ENCODE results near the gene AKAP3. TPM values are rescaled to one million over a fixed set of nuclear protein-coding genes. Genes with fewer than 3 reads are reported as not detected.

Gene AKAP3
- 0.62 TPM in 1 of 2 replicates, not detected in the other for total RNA-seq
- 0.18 and 0.24 TPM in 2 replicates for polyA plus RNA-seq
- polyA plus RNA-seq (2011; cell fraction: cytosol; rRNA removed) = 0.27 and 0.32 TPM in 2 replicates
- polyA plus RNA-seq (2011; cell fraction: nucleus; rRNA removed) = 0.32 and 0.51 TPM in 2 replicates
- polyA plus RNA-seq (2012) = 0.28 TPM in 1 of 2 replicates, not detected in the other
- 0.10 and 0.25 TPM in 2 replicates for polyA minus RNA-seq
- polyA minus RNA-seq (2011; cell fraction: cytosol; rRNA and poly(A)+ RNA removed) = not detected
- polyA minus RNA-seq (2011; cell fraction: nucleus; rRNA and poly(A)+ RNA removed) = 0.48 and 0.58 TPM in 2 replicates
- percentile 23 among the genes with signal in this experiment for Bru-seq, nascent RNA
- percentile 16 among the genes with signal in this experiment for BruChase-seq, experiment 1, labeled RNA remaining after a 6-hour chase
- percentile 13 among the genes with signal in this experiment for BruChase-seq, experiment 2, labeled RNA remaining after a 2-hour chase
- long read RNA-seq, partial matches to known transcripts = 1 of 3 reads
- long read RNA-seq, other reads (novel, unspliced or antisense) = 2 of 3 reads

DNA sequence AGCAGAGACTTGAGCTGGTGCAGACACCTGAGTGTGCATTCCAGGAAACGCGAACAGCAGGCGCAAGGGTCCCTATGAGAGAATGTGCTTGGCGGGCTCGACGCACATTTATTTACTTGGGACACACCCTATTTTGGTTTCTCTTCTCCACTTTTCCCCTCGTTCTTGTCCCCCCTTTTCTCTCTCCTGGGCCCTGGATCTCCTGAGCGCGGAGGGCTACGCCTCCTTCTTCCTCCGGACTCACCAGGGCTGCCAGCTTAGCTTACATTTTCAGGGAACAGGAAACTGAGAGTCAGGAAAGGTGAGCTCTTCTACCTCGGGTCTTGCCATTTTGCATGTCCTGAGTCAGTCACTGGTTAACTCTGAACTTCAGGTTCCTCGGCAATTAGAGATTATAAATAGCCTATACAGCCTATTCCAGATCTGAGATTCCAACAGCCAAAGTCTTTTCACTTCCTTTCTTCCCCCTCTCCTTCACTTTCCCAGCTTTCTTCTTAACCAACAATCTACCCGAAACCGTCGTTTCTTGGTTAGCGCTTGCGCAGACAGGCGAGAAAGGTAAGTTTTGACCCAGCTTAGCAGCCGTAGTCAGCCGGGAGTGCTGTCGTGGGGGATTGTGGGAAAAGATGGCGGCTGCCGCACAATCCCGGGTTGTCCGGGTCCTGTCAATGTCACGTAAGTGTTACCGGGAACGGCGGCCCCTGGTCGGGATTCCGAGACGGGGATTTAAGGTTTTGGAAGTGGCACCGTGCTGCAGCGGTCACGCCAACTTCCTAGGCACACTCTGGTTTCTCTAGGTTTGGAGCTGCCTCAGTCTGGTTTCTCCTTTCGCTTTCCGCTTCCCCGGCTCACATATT, at the start of gene AKAP3, which contains the start of gene NDUFA9:
Gene AKAP3, minus strand, starts transcription at position 551 of the 857 bp plus-strand sequence. CDS start 10,855 bp downstream, outside the sequence.
Gene NDUFA9, plus strand, starts transcription at position 614 of the 857 bp plus-strand sequence. Its CDS starts 13 bp downstream, at position 627.
- peak; percentile 91 for FAIRE-seq
- POLR2A ChIA-PET = no interaction called here

DNA sequence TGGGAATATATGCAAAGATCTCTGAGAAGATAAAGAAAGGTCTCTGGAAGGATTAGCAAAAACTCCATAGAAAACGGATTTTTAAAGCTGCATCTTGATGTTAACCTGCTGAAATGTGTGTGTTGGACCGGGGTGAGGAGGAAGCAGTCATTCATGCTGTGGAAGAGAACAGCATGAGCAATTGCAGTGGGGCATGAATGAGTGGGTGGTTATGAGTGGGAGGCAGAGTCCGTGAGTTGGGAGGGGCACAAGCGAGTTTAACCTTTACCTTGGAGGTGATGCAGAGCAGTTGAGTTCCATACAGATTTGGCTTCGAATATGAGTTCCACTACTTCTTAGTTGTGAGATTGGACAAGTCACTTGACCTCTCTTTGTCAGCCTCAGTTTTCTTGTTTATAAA, 41.9 kb upstream of the AKAP3 start:
- ChIA-PET POLR2A (no interaction called here), CTCF (no interaction called here)
- dilution Hi-C loops (cut with MboI; ENCODE audit: extremely low pct_ligation_motif_present, low sequenced_read_pairs) (no loop called here), intact Hi-C loops (cut with micrococcal nuclease) (no loop called here)
- no peaks in the 10 kb centered on the region for H3K79me2 ChIP-seq (ENCODE audit: control insufficient read depth, insufficient read depth, low read length)
- TF ChIP-seq GATA2 (IDR thresholded peaks at IDR 0.05; ENCODE audit: insufficient read depth, insufficient read length, low read depth, low read length) (no peak), JUN (IDR thresholded peaks at IDR 0.05; ENCODE audit: borderline replicate concordance, insufficient read depth, insufficient read length, low read depth) (no peak), POLR2A (IDR thresholded peaks at IDR 0.05; ENCODE audit: low read depth, low read length) (no peak), FOS (IDR thresholded peaks at IDR 0.05; ENCODE audit: borderline replicate concordance, insufficient read depth, low read length) (no peak), MYC (IDR thresholded peaks at IDR 0.05; ENCODE audit: low read depth, low read length) (no peak), EZH2 (IDR thresholded peaks at IDR 0.05; ENCODE audit: borderline replicate concordance, low read depth, low read length, severe bottlenecking) (no peak), POLR2AphosphoS5 (IDR thresholded peaks at IDR 0.05; ENCODE audit: insufficient read depth, low read depth, low read length) (no peak)
- TF ChIP-seq, protein P1, sequence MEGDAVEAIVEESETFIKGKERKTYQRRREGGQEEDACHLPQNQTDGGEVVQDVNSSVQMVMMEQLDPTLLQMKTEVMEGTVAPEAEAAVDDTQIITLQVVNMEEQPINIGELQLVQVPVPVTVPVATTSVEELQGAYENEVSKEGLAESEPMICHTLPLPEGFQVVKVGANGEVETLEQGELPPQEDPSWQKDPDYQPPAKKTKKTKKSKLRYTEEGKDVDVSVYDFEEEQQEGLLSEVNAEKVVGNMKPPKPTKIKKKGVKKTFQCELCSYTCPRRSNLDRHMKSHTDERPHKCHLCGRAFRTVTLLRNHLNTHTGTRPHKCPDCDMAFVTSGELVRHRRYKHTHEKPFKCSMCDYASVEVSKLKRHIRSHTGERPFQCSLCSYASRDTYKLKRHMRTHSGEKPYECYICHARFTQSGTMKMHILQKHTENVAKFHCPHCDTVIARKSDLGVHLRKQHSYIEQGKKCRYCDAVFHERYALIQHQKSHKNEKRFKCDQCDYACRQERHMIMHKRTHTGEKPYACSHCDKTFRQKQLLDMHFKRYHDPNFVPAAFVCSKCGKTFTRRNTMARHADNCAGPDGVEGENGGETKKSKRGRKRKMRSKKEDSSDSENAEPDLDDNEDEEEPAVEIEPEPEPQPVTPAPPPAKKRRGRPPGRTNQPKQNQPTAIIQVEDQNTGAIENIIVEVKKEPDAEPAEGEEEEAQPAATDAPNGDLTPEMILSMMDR (IDR thresholded peaks at IDR 0.05; ENCODE audit: extremely low read depth in 1 of 2, insufficient read depth in 1 of 2, low read depth in 1 of 2, low read length in 2 of 2) = no peak
- TF ChIP-seq, protein P2, sequence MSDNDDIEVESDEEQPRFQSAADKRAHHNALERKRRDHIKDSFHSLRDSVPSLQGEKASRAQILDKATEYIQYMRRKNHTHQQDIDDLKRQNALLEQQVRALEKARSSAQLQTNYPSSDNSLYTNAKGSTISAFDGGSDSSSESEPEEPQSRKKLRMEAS (IDR thresholded peaks at IDR 0.05; ENCODE audit: insufficient read depth, insufficient read length) = no peak
- H3K9ac ChIP-seq (replicated peaks; ENCODE audit: extremely low read depth, insufficient read depth, low read length) = no peak overlapping the region
- H2AFZ ChIP-seq (ENCODE audit: low read depth, low read length) = no peak overlapping the region
- no peak overlapping the region for H3K4me2 ChIP-seq (ENCODE audit: insufficient read depth, low read length)
- DNase-seq (ENCODE audit: low read depth, low spot score) (no peak), FAIRE-seq (no peak)
- no TSS peak for BruUV-seq (replicated peaks)
- no peak overlapping the region for H3K27ac ChIP-seq (ENCODE audit: insufficient read depth, low read depth, low read length)
- no peaks in the 10 kb centered on the region for H4K20me1 ChIP-seq (replicated peaks; ENCODE audit: control insufficient read depth, extremely low read depth, insufficient read depth, low read length)
- H3K27me3 ChIP-seq (ENCODE audit: control insufficient read depth in 2 of 2, insufficient read depth in 2 of 2, low read length in 2 of 2) = no peaks in the 10 kb centered on the region
- no peaks in the 10 kb centered on the region for H3K4me1 ChIP-seq (ENCODE audit: control insufficient read depth, extremely low read depth, insufficient read depth, low read length)
- no peak overlapping the region for H3K4me3 ChIP-seq (replicated peaks in 1 of 3; ENCODE audit: insufficient read depth in 1 of 3, low read depth in 1 of 3, low read length in 3 of 3)
- H3K9me1 ChIP-seq (replicated peaks; ENCODE audit: control insufficient read depth, extremely low read depth, insufficient read depth, low read length) = no peaks in the 10 kb centered on the region
- no peaks in the 10 kb centered on the region for H3K9me3 ChIP-seq (replicated peaks; ENCODE audit: control insufficient read depth, insufficient read depth, low read length)
- H3K36me3 ChIP-seq (ENCODE audit: control insufficient read depth in 2 of 2, extremely low read depth in 1 of 2, insufficient read depth in 2 of 2, low read length in 2 of 2) = peaks cover 2 to 7% of the 10 kb centered on the region in 2 experiments

More for the DNA sequence above, at the start of gene AKAP3, which contains the start of gene NDUFA9:
- peak; percentile 93 for DNase-seq (ENCODE audit: low read depth, low spot score)
- Histone ChIP-seq H3K79me2 (ENCODE audit: control insufficient read depth, insufficient read depth, low read length) (peaks cover 44% of the 10 kb centered on the region), H3K9me1 (replicated peaks; ENCODE audit: control insufficient read depth, extremely low read depth, insufficient read depth, low read length) (no peaks in the 10 kb centered on the region), H3K9me3 (replicated peaks; ENCODE audit: control insufficient read depth, insufficient read depth, low read length) (no peaks in the 10 kb centered on the region), H3K27me3 (ENCODE audit: control insufficient read depth in 2 of 2, insufficient read depth in 2 of 2, low read length in 2 of 2) (no peaks in the 10 kb centered on the region), H3K4me1 (ENCODE audit: control insufficient read depth, extremely low read depth, insufficient read depth, low read length) (peaks cover 16% of the 10 kb centered on the region), H3K4me2 (ENCODE audit: insufficient read depth, low read length) (peak within 1 kb of the TSS; percentile 92), H3K9ac (replicated peaks; ENCODE audit: extremely low read depth, insufficient read depth, low read length) (peak within 1 kb of the TSS; percentile 97), H3K36me3 (ENCODE audit: control insufficient read depth in 2 of 2, extremely low read depth in 1 of 2, insufficient read depth in 2 of 2, low read length in 2 of 2) (no peaks in the 10 kb centered on the region), H3K27ac (ENCODE audit: insufficient read depth, low read depth, low read length) (peak within 1 kb of the TSS; percentile 79), H3K4me3 (replicated peaks in 1 of 3; ENCODE audit: insufficient read depth in 1 of 3, low read depth in 1 of 3, low read length in 3 of 3) (peak within 1 kb of the TSS; percentile 58 to 97 (median 96)), H4K20me1 (replicated peaks; ENCODE audit: control insufficient read depth, extremely low read depth, insufficient read depth, low read length) (peaks cover 2% of the 10 kb centered on the region), H2AFZ (ENCODE audit: low read depth, low read length) (peak within 1 kb of the TSS; percentile 97)
- TSS peak; percentile 84 for BruUV-seq (replicated peaks)
- intact Hi-C loops (cut with micrococcal nuclease) = loop anchor here (1.0 kb wide), 3 partner anchors 44 to 327 kb away; partner anchors contain the start of genes RAD51AP1 and TIGAR
- dilution Hi-C loops (cut with MboI; ENCODE audit: extremely low pct_ligation_motif_present, low sequenced_read_pairs) = loop anchor here (10.0 kb wide), 1 partner anchor 96 kb away; no protein-coding TSS in a partner anchor
- TF ChIP-seq POLR2A (IDR thresholded peaks at IDR 0.05; ENCODE audit: low read depth, low read length) (peak; percentile 73), FOS (IDR thresholded peaks at IDR 0.05; ENCODE audit: borderline replicate concordance, insufficient read depth, low read length) (no peak), POLR2AphosphoS5 (IDR thresholded peaks at IDR 0.05; ENCODE audit: insufficient read depth, low read depth, low read length) (peak; percentile 82)
- CTCF ChIA-PET = interaction anchor here (0.8 to 1.7 kb wide), 7 partner anchors 8 to 87 kb away, joined by 3 to 12 read pairs (median 3); partner anchors contain the start of gene DYRK4
